MM.1S (cell line): ENCODE results near the gene KLC1.

ENCODE experiments used
- DNase-seq: peaks from one replicate; pipeline ENCODE4 v3.0.0-alpha.2; 2015
- H2AFZ ChIP-seq: fragments of 300-600 bp; sonication (generic); 2 replicates; pipeline ENCODE4 v1.6.0; 2016; ENCODE audit warnings: antibody characterized with exemption, low read length
- H3F3A ChIP-seq: fragments of 300-600 bp; sonication (generic); 2 replicates; pipeline ENCODE4 v1.6.1; 2016; ENCODE audit warnings: mild to moderate bottlenecking, antibody characterized with exemption, low read length, moderate library complexity, mixed read lengths; ENCODE audit not compliant: insufficient read depth
- H3K27ac ChIP-seq: fragments of 300-600 bp; sonication (generic); 2 replicates; pipeline ENCODE4 v1.5.1; 2016; ENCODE audit warnings: mild to moderate bottlenecking, low read length
- H3K27me3 ChIP-seq: fragments of 300-600 bp; sonication (generic); replicated peaks from 2 replicates; pipeline ENCODE4 v1.6.0; 2016; ENCODE audit warnings: low read length; ENCODE audit not compliant: insufficient read depth
- H3K36me3 ChIP-seq: fragments of 300-600 bp; sonication (generic); replicated peaks from 2 replicates; pipeline ENCODE4 v1.6.1; 2016; ENCODE audit warnings: mild to moderate bottlenecking, low read length, mixed read lengths; ENCODE audit not compliant: insufficient read depth
- H3K4me1 ChIP-seq: fragments of 300-600 bp; sonication (generic); 2 replicates; pipeline ENCODE4 v1.6.1; 2016; ENCODE audit warnings: low read length, mixed read lengths
- H3K4me2 ChIP-seq: fragments of 300-600 bp; sonication (generic); 2 replicates; pipeline ENCODE4 v1.6.0; 2016; ENCODE audit warnings: low read depth, low read length
- H3K4me3 ChIP-seq: fragments of 300-600 bp; sonication (generic); 2 replicates; pipeline ENCODE4 v1.5.1; 2016; ENCODE audit warnings: low read length, mixed read lengths
- H3K79me2 ChIP-seq: fragments of 300-600 bp; sonication (generic); 2 replicates; pipeline ENCODE4 v1.6.1; 2016; ENCODE audit warnings: mixed run types, low read length, mixed read lengths
- H3K9ac ChIP-seq: fragments of 300-600 bp; sonication (generic); 2 replicates; pipeline ENCODE4 v1.6.1; 2016; ENCODE audit warnings: low read length, mixed read lengths
- H3K9me2 ChIP-seq: fragments of 300-600 bp; sonication (generic); replicated peaks from 2 replicates; pipeline ENCODE4 v1.6.1; 2016; ENCODE audit warnings: mild to moderate bottlenecking, low read length, mixed read lengths; ENCODE audit not compliant: insufficient read depth
- H3K9me3 ChIP-seq: fragments of 300-600 bp; sonication (generic); replicated peaks from 2 replicates; pipeline ENCODE4 v1.6.1; 2016; ENCODE audit warnings: mild to moderate bottlenecking, low read length, mixed read lengths; ENCODE audit not compliant: insufficient read depth
- H4K20me1 ChIP-seq: fragments of 300-600 bp; sonication (generic); 2 replicates; pipeline ENCODE4 v1.6.1; 2016; ENCODE audit warnings: mild to moderate bottlenecking, low read length, moderate library complexity, mixed read lengths; ENCODE audit not compliant: insufficient read depth
- CTCF ChIP-seq: fragments of 300-600 bp; sonication (generic); IDR thresholded peaks from 2 replicates; pipeline ENCODE4 v1.5.1; 2016; ENCODE audit warnings: antibody characterized with exemption, low read length, mixed read lengths
- EZH2 ChIP-seq: fragments of 300-600 bp; sonication (generic); optimal IDR thresholded peaks from 2 replicates; pipeline ENCODE3; 2017; ENCODE audit warnings: low read depth, mild to moderate bottlenecking, antibody characterized with exemption, low read length, mixed read lengths
- EZH2phosphoT487 ChIP-seq: fragments of 300-600 bp; sonication (generic); IDR thresholded peaks from 2 replicates; pipeline ENCODE4 v1.6.1; 2018; ENCODE audit warnings: antibody characterized with exemption, low read length

KLC1 gene

GRCh38 chr14:103684471-103684870, 55.5 kb downstream of the KLC1 start:
- H4K20me1 ChIP-seq = no peaks in the 10 kb centered on the region
- H3K9ac ChIP-seq = no peak overlapping the region
- H3F3A ChIP-seq = no peaks in the 10 kb centered on the region
- H3K9me2 ChIP-seq = no peaks in the 10 kb centered on the region
- TF ChIP-seq EZH2phosphoT487 (no peak), CTCF (no peak), EZH2 (no peak)
- H3K27me3 ChIP-seq = no peaks in the 10 kb centered on the region
- H3K36me3 ChIP-seq = no peaks in the 10 kb centered on the region
- H3K9me3 ChIP-seq = no peaks in the 10 kb centered on the region
- no peak overlapping the region for H2AFZ ChIP-seq
- no peaks in the 10 kb centered on the region for H3K4me1 ChIP-seq
- H3K4me2 ChIP-seq = no peak overlapping the region
- H3K27ac ChIP-seq = no peak overlapping the region
- no peaks in the 10 kb centered on the region for H3K79me2 ChIP-seq
- H3K4me3 ChIP-seq = no peak overlapping the region
- no peak for DNase-seq

DNA sequence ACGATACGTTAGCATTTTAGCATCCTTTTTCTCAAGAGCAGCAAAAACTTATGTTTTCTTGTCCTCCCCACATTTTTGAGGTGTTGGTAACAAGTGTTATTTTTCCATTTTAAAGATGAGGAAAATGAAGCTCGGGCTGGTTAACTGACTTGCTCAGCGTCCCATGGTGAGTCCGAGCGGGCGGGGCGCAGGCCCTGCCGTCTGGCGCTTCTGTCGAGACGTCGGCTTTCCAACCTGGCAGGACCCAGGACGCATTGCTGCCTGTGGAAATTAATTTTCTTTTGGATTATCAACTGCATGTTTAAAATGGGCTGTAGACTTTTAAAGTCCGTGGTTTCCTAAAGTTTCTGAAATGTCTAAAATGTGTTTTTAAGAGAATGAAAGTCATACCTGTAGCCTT, 55.9 kb downstream of the KLC1 start:
- no peak for DNase-seq
- Histone ChIP-seq H3K9me3 (no peaks in the 10 kb centered on the region), H3K79me2 (no peaks in the 10 kb centered on the region), H3K36me3 (no peaks in the 10 kb centered on the region), H2AFZ (no peak overlapping the region), H3K9me2 (no peaks in the 10 kb centered on the region), H3K4me3 (no peak overlapping the region), H3F3A (no peaks in the 10 kb centered on the region), H3K4me2 (no peak overlapping the region), H3K9ac (no peak overlapping the region), H3K27ac (no peak overlapping the region), H3K27me3 (no peaks in the 10 kb centered on the region), H4K20me1 (no peaks in the 10 kb centered on the region), H3K4me1 (no peaks in the 10 kb centered on the region)
- TF ChIP-seq CTCF (no peak), EZH2 (no peak), EZH2phosphoT487 (no peak)

GRCh38 chr14:103685276-103686211, 56.5 kb downstream of the KLC1 start:
- H3K79me2 ChIP-seq = no peaks in the 10 kb centered on the region
- H3K4me1 ChIP-seq = no peaks in the 10 kb centered on the region
- no peak overlapping the region for H3K4me3 ChIP-seq
- H3K36me3 ChIP-seq = no peaks in the 10 kb centered on the region
- H3K9me2 ChIP-seq = no peaks in the 10 kb centered on the region
- TF ChIP-seq EZH2phosphoT487 (no peak), EZH2 (no peak), CTCF (no peak)
- no peak overlapping the region for H2AFZ ChIP-seq
- H3K9ac ChIP-seq = no peak overlapping the region
- H3F3A ChIP-seq = no peaks in the 10 kb centered on the region
- no peaks in the 10 kb centered on the region for H3K9me3 ChIP-seq
- no peak for DNase-seq
- no peak overlapping the region for H3K27ac ChIP-seq
- H4K20me1 ChIP-seq = no peaks in the 10 kb centered on the region
- no peaks in the 10 kb centered on the region for H3K27me3 ChIP-seq
- H3K4me2 ChIP-seq = no peak overlapping the region
